IMR-90 (cell line): ENCODE data around the gene PPA2. TPM values are rescaled to one million over a fixed set of nuclear protein-coding genes. Genes with fewer than 3 reads are reported as not detected.

Experiments
- ATAC-seq: fragments of 200-7000 bp; cut with Tn5 transposase; 2 replicates; pipeline ENCODE4 v1.9.1; 2020; ENCODE audit warnings: low read depth, mild to moderate bottlenecking, moderate library complexity
- BruUV-seq: library from RNA; stranded (reverse); fragments of 400-500 nt; replicated peaks from 2 replicates; lab custom pipeline; 2021; lab: Mats Ljungman, UMichigan
- CTCF ChIA-PET: fragments of 300-600 bp; formaldehyde crosslinking; extraction: SDS; loops from one replicate; lab custom pipeline; 2021; ENCODE audit warnings: antibody characterized with exemption; lab: Yijun Ruan, JAX
- POLR2A ChIA-PET: fragments of 300-600 bp; sonication (Branson Sonifier 250); formaldehyde crosslinking; loops from one replicate; lab custom pipeline; 2022; ENCODE audit warnings: antibody characterized with exemption; ENCODE audit not compliant: unreplicated experiment; lab: Charles Lee
- DNase-seq: peaks from one replicate; pipeline ENCODE4 v3.0.0; 2013
- H2AFZ ChIP-seq: replicated peaks from 2 replicates; pipeline ENCODE3; 2013; ENCODE audit warnings: low read length, mild to moderate bottlenecking; ENCODE audit not compliant: poor library complexity
- H2AK5ac ChIP-seq: 2 replicates; pipeline ENCODE4 v1.6.1; 2013; ENCODE audit warnings: low read depth, low read length, inconsistent platforms
- H2AK9ac ChIP-seq: replicated peaks from 2 replicates; pipeline ENCODE3; 2013; ENCODE audit warnings: mild to moderate bottlenecking, low read depth, low read length, moderate library complexity; ENCODE audit not compliant: poor library complexity
- H2BK120ac ChIP-seq: 2 replicates; pipeline ENCODE4 v1.6.1; 2013; ENCODE audit warnings: low read depth, low read length, inconsistent platforms
- H2BK15ac ChIP-seq: 3 replicates; pipeline ENCODE4 v1.6.1; 2013; ENCODE audit warnings: low read depth, low read length, inconsistent platforms
- H2BK20ac ChIP-seq: 2 replicates; pipeline ENCODE4 v1.6.1; 2013; ENCODE audit warnings: low read depth, mild to moderate bottlenecking, inconsistent platforms, low read length, moderate library complexity
- H2BK5ac ChIP-seq: 2 replicates; pipeline ENCODE4 v1.6.1; 2013; ENCODE audit warnings: mild to moderate bottlenecking, low read depth, low read length, inconsistent platforms; ENCODE audit not compliant: poor library complexity, severe bottlenecking
- H3K14ac ChIP-seq: replicated peaks from 2 replicates; pipeline ENCODE4 v1.6.1; 2013; ENCODE audit warnings: low read depth, low read length, inconsistent platforms
- H3K18ac ChIP-seq: 2 replicates; pipeline ENCODE4 v1.6.1; 2013; ENCODE audit warnings: low read depth, low read length, control low read depth
- H3K23ac ChIP-seq: 2 replicates; pipeline ENCODE4 v1.6.1; 2013; ENCODE audit warnings: low read depth, low read length, inconsistent platforms
- H3K27ac ChIP-seq: 2 replicates; pipeline ENCODE4 v1.5.1; 2013; ENCODE audit warnings: mild to moderate bottlenecking, control low read depth, low read length; ENCODE audit not compliant: insufficient read depth
- H3K27me3 ChIP-seq: 2 replicates; pipeline ENCODE4 v1.6.1; 2013; ENCODE audit warnings: low read length; ENCODE audit not compliant: control insufficient read depth, insufficient read depth
- H3K36me3 ChIP-seq: 2 replicates; pipeline ENCODE4 v1.6.1; 2013; ENCODE audit warnings: low read length, mixed read lengths; ENCODE audit not compliant: control insufficient read depth, insufficient read depth
- H3K4ac ChIP-seq: 2 replicates; pipeline ENCODE4 v1.6.1; 2013; ENCODE audit warnings: low read depth, low read length, inconsistent platforms
- H3K4me1 ChIP-seq: 2 replicates; pipeline ENCODE4 v1.6.1; 2013; ENCODE audit warnings: low read length, mixed read lengths; ENCODE audit not compliant: control insufficient read depth, insufficient read depth
- H3K4me2 ChIP-seq: 2 replicates; pipeline ENCODE4 v1.6.1; 2013; ENCODE audit warnings: low read depth, mild to moderate bottlenecking, control low read depth, low read length, moderate library complexity
- H3K4me3 ChIP-seq: 2 replicates; pipeline ENCODE4 v1.5.1; 2013; ENCODE audit warnings: low read depth, mild to moderate bottlenecking, control low read depth, low read length, moderate library complexity; ENCODE audit not compliant: insufficient read depth
- H3K56ac ChIP-seq: 2 replicates; pipeline ENCODE4 v1.6.1; 2013; ENCODE audit warnings: low read length, inconsistent platforms; ENCODE audit not compliant: insufficient read depth; ENCODE audit errors: extremely low read depth
- H3K79me1 ChIP-seq, 2 experiments: 2 replicates each; pipeline ENCODE4 v1.6.1; 2013; ENCODE audit warnings: low read length in 2 of 2, inconsistent platforms in 1 of 2, low read depth in 1 of 2
- H3K9ac ChIP-seq: 2 replicates; pipeline ENCODE4 v1.6.1; 2013; ENCODE audit warnings: low read depth, low read length, control low read depth
- H3K9me1 ChIP-seq: 2 replicates; pipeline ENCODE4 v1.6.1; 2013; ENCODE audit warnings: low read length, inconsistent platforms; ENCODE audit not compliant: insufficient read depth
- H3K9me3 ChIP-seq: 2 replicates; pipeline ENCODE4 v1.6.1; 2013; ENCODE audit warnings: low read length; ENCODE audit not compliant: control insufficient read depth, insufficient read depth
- H4K20me1 ChIP-seq: 2 replicates; pipeline ENCODE4 v1.6.1; 2013; ENCODE audit warnings: low read length, inconsistent platforms; ENCODE audit not compliant: insufficient read depth
- H4K5ac ChIP-seq: 2 replicates; pipeline ENCODE4 v1.6.1; 2013; ENCODE audit warnings: mild to moderate bottlenecking, low read depth, low read length, control low read depth
- H4K8ac ChIP-seq, 2 experiments: 2 replicates each; pipeline ENCODE4 v1.6.1; 2013; ENCODE audit warnings: low read depth in 2 of 2, low read length in 2 of 2, control low read depth in 1 of 2, inconsistent platforms in 1 of 2
- H4K91ac ChIP-seq: 2 replicates; pipeline ENCODE4 v1.6.1; 2013; ENCODE audit warnings: low read depth, low read length, inconsistent platforms; ENCODE audit not compliant: insufficient read depth
- BHLHE40 ChIP-seq: fragments of 150-350 bp; IDR thresholded peaks from 2 replicates; pipeline ENCODE4 v1.6.1; 2016; ENCODE audit warnings: mild to moderate bottlenecking, low read depth, low read length
- CEBPB ChIP-seq: IDR thresholded peaks from 2 replicates; pipeline ENCODE4 v1.6.1; 2012; ENCODE audit warnings: low read depth, low read length, improper control_type of control experiment
- CHD1 ChIP-seq: IDR thresholded peaks from 2 replicates; pipeline ENCODE4 v1.6.1; 2012; ENCODE audit warnings: low read depth, low read length, improper control_type of control experiment
- FOS ChIP-seq: fragments of 150-350 bp; IDR thresholded peaks from 2 replicates; pipeline ENCODE4 v1.6.1; 2016; ENCODE audit warnings: low read depth, low read length
- MAFK ChIP-seq: IDR thresholded peaks from 2 replicates; pipeline ENCODE4 v1.6.1; 2012; ENCODE audit warnings: low read depth, low read length, improper control_type of control experiment
- MAZ ChIP-seq: IDR thresholded peaks from 2 replicates; pipeline ENCODE4 v1.6.1; 2012; ENCODE audit warnings: low read depth, mild to moderate bottlenecking, low read length, improper control_type of control experiment, moderate library complexity, borderline replicate concordance
- MXI1 ChIP-seq: IDR thresholded peaks from 2 replicates; pipeline ENCODE4 v1.6.1; 2012; ENCODE audit warnings: low read depth, mild to moderate bottlenecking, low read length, moderate library complexity, borderline replicate concordance
- POLR2A ChIP-seq: IDR thresholded peaks from 2 replicates; pipeline ENCODE4 v1.6.1; 2012; ENCODE audit warnings: mild to moderate bottlenecking, low read depth, low read length
- RAD21 ChIP-seq: IDR thresholded peaks from 2 replicates; pipeline ENCODE4 v1.6.1; 2012; ENCODE audit warnings: low read length, improper control_type of control experiment
- RCOR1 ChIP-seq: IDR thresholded peaks from 2 replicates; pipeline ENCODE4 v1.6.1; 2012; ENCODE audit warnings: mild to moderate bottlenecking, low read length, improper control_type of control experiment; ENCODE audit not compliant: insufficient replicate concordance
- RFX5 ChIP-seq: IDR thresholded peaks from 2 replicates; pipeline ENCODE4 v1.8.0; 2012; ENCODE audit warnings: low read depth, mild to moderate bottlenecking, low read length, moderate library complexity
- SMC3 ChIP-seq: fragments of 150-350 bp; IDR thresholded peaks from 2 replicates; pipeline ENCODE4 v1.6.1; 2016; ENCODE audit warnings: low read depth, mild to moderate bottlenecking, antibody characterized with exemption, low read length, moderate library complexity
- USF2 ChIP-seq: fragments of 150-350 bp; IDR thresholded peaks from 2 replicates; pipeline ENCODE4 v1.6.1; 2017; ENCODE audit warnings: mild to moderate bottlenecking, antibody characterized with exemption, low read length, low read depth
- WGBS, 2 experiments: methylation state at CpG; one replicate each; pipeline versions ENCODE4 v1.1.5 to v1.1.7; 2013; ENCODE audit warnings: missing lambda C conversion rate in 2 of 2; ENCODE audit not compliant: insufficient read length in 1 of 2; ENCODE audit errors: extremely low coverage in 2 of 2; 5-methylcytosine and 5-hydroxymethylcytosine counted together
- dilution Hi-C: fragments of 300-500 bp; cut with HindIII; formaldehyde crosslinking; loops from one replicate; pipeline ENCODE4 v1.14.3; 2018; ENCODE audit warnings: low sequenced_read_pairs; ENCODE audit not compliant: unreplicated experiment
- in situ Hi-C: fragments of 300-500 bp; cut with MboI; formaldehyde crosslinking; loops from 3 replicates; pipeline ENCODE4 v1.14.3; 2019; ENCODE audit warnings: low sequenced_read_pairs, inconsistent platforms, mixed read lengths
- intact Hi-C: fragments of 100-400 bp; cut with micrococcal nuclease; formaldehyde crosslinking; loops from 2 replicates; pipeline ENCODE4 v1.10.0; 2022
- polyA plus RNA-seq, 3 experiments: library from polyadenylated mRNA; depleted of rRNA; stranded (reverse); fragments of >200 nt; gene quantifications; 2 replicates each; pipeline ENCODE4 v1.2.3, GENCODE V29; 2012; ENCODE audit warnings: low replicate concordance in 1 of 3
- total RNA-seq: library from RNA; depleted of rRNA; stranded (reverse); fragments of >200 nt; gene quantifications from 2 replicates; pipeline ENCODE4 v1.2.3, GENCODE V29; 2012
- TF ChIP-seq, protein P1 (sequence below): fragments of 150-350 bp; IDR thresholded peaks from 2 replicates; pipeline ENCODE4 v1.6.1; 2016; ENCODE audit warnings: low read depth, mild to moderate bottlenecking, low read length, moderate library complexity, borderline replicate concordance
- TF ChIP-seq, protein P2 (sequence below): conservative IDR thresholded peaks from 2 replicates; pipeline ENCODE4 v1.5.1; 2012; ENCODE audit warnings: mild to moderate bottlenecking, low read depth, low read length, improper control_type of control experiment

Gene PPA2
- total and polyA plus RNA-seq, 2 of the 4 experiments (the other 2 are of a cell fraction): 43.1 to 52.5 TPM

DNA sequence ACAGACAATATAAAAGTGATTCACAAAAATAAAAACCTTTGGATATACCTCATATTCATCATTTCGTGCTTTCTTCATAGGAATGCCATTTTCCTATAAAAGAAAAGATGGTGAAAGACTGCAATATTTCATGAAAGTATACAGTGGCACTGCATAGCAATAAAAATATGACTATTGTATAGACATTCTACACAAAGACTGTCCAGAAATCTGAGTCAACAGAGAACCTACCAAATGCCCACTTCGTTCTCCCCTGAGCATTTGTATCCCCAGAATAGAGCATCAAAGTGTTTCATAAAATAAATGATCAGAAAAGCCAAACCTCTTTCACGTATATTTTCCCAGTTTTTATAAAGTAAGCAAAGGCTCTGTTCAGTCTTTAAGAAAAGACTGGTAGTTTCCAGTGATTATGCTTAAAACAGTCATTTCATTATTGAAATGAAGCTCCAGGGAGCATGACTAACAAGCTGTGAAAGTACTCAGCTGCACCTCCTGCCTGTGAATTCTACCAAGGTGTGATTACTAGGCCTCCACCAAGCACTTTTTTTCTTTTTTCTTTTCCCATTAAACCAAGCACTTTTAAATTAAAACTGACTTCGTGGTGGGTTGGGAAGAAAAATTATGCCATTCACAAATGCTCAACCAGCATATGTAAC, 20.2 kb downstream of the PPA2 start:
- Histone ChIP-seq H3K56ac (no peak overlapping the region), H2BK20ac (no peak overlapping the region), H2AFZ (no peak overlapping the region), H3K4me1 (peaks cover 4% of the 10 kb centered on the region; the same call in 1 of the 2 replicates), H3K9me3 (no peaks in the 10 kb centered on the region), H3K9me1 (no peaks in the 10 kb centered on the region), H2BK5ac (no peak overlapping the region), H3K9ac (no peak overlapping the region), H2AK9ac (no peak overlapping the region), H3K79me1 (peaks cover 0 to 11% of the 10 kb centered on the region in 2 experiments; a peak in 1 of 4 replicates), H4K8ac (no peak overlapping the region), H3K36me3 (peaks cover 6% of the 10 kb centered on the region; the same call in 1 of the 2 replicates), H4K5ac (no peak overlapping the region), H4K20me1 (no peaks in the 10 kb centered on the region), H3K27ac (no peak overlapping the region), H3K23ac (no peak overlapping the region), H3K4me3 (no peak overlapping the region), H3K18ac (no peak overlapping the region), H4K91ac (no peak overlapping the region), H2BK15ac (no peak overlapping the region), H2BK120ac (no peak overlapping the region), H2AK5ac (no peak overlapping the region), H3K14ac (no peak overlapping the region), H3K4me2 (no peak overlapping the region), H3K27me3 (no peaks in the 10 kb centered on the region), H3K4ac (no peak overlapping the region)
- dilution Hi-C loops: no loop called here
- CTCF ChIA-PET: no interaction called here
- intact Hi-C loops: no loop called here
- BruUV-seq: no TSS peak
- in situ Hi-C loops: no loop called here
- no peak for ATAC-seq
- TF ChIP-seq FOS (no peak), RAD21 (no peak), MAFK (no peak), BHLHE40 (no peak), RCOR1 (no peak), MXI1 (no peak), CHD1 (no peak), POLR2A (no peak), SMC3 (no peak), USF2 (no peak), RFX5 (no peak), MAZ (no peak), CEBPB (no peak)
- TF ChIP-seq, protein P1, sequence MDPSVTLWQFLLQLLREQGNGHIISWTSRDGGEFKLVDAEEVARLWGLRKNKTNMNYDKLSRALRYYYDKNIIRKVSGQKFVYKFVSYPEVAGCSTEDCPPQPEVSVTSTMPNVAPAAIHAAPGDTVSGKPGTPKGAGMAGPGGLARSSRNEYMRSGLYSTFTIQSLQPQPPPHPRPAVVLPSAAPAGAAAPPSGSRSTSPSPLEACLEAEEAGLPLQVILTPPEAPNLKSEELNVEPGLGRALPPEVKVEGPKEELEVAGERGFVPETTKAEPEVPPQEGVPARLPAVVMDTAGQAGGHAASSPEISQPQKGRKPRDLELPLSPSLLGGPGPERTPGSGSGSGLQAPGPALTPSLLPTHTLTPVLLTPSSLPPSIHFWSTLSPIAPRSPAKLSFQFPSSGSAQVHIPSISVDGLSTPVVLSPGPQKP: no peak
- TF ChIP-seq, protein P2, sequence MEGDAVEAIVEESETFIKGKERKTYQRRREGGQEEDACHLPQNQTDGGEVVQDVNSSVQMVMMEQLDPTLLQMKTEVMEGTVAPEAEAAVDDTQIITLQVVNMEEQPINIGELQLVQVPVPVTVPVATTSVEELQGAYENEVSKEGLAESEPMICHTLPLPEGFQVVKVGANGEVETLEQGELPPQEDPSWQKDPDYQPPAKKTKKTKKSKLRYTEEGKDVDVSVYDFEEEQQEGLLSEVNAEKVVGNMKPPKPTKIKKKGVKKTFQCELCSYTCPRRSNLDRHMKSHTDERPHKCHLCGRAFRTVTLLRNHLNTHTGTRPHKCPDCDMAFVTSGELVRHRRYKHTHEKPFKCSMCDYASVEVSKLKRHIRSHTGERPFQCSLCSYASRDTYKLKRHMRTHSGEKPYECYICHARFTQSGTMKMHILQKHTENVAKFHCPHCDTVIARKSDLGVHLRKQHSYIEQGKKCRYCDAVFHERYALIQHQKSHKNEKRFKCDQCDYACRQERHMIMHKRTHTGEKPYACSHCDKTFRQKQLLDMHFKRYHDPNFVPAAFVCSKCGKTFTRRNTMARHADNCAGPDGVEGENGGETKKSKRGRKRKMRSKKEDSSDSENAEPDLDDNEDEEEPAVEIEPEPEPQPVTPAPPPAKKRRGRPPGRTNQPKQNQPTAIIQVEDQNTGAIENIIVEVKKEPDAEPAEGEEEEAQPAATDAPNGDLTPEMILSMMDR: no peak
- WGBS, 2 experiments: no CpG with 5 or more reads among the region's 4 CpGs
- no peak for DNase-seq
- POLR2A ChIA-PET: no interaction called here
